Ramos (cell line): Measurements from ENCODE around the gene PROSER3.
"Not testable (repeated sequence)": the region's sequence is repeated elsewhere in the genome, so short reads cannot be mapped to it uniquely, and the experiment has no call there.

Experiments used
- in situ Hi-C: fragments of 300-500 bp; cut with MboI; formaldehyde crosslinking; loops from one replicate; pipeline ENCODE4 v1.14.3; 2022; ENCODE audit warnings: low sequenced_read_pairs; ENCODE audit not compliant: unreplicated experiment

Gene PROSER3

DNA sequence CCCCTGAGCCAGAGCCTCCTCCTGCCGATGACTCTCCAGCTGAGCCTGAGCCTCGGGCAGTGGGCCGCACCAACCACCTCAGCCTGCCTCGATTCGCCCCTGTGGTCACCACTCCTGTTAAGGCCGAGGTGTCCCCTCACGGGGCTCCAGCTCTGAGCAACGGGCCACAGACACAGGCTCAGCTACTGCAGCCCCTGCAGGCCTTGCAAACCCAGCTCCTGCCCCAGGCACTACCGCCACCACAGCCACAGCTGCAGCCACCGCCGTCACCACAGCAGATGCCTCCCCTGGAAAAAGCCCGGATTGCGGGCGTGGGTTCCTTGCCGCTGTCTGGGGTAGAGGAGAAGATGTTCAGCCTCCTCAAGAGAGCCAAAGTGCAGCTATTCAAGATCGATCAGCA is 36.6 kb upstream of the PROSER3 start:
- in situ Hi-C loops = no loop called here

DNA sequence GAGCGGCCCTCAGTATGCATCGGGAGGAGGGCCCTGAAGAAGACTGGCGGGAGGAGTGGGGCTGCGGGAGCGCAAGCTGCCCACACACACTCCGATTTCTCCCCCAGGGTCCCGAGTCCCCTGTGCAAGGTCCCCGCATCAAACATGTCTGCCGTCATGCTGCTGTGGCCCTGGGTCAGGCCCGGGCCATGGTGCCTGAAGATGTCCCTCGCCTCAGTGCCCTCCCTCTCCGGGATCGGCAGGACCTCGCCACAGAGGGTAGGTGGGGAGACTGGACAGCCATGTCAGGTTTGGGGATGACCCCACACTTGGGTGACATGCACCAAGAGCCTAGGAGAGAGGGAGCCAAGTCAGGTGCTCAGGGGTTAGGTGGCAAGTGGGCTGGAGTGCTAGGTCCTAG is 35.5 kb upstream of the PROSER3 start:
- in situ Hi-C loops = no loop called here

DNA sequence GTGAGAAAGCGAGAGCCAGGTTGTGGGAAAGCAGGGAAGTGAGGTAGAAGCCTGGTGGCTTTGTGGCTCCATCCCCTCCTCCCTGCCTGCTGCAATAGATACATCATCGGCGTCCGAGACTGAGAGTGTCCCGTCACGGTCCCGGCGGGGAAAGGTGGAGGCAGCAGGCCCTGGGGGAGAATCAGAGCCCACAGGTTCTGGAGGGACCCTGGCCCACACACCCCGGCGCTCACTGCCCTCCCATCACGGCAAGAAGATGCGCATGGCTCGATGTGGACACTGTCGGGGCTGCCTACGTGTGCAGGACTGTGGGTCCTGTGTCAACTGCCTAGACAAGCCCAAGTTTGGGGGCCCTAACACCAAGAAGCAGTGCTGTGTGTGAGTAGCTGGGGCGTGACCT is 35.1 kb upstream of the PROSER3 start:
- in situ Hi-C loops = no loop called here

DNA sequence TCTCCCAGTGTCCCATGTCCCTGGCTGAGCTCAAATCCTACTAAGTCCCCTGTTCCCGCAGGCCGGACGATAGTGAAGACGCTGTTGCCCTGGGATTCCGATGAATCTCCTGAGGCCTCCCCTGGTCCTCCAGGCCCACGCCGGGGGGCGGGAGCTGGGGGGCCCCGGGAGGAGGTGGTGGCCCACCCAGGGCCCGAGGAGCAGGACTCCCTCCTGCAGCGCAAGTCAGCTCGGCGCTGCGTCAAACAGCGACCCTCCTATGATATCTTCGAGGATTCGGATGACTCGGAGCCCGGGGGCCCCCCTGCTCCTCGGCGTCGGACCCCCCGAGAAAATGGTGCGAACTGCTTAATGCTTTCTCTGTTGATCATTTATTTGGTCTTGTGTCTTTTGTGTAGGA is 34.3 kb upstream of the PROSER3 start:
- in situ Hi-C loops = no loop called here

DNA sequence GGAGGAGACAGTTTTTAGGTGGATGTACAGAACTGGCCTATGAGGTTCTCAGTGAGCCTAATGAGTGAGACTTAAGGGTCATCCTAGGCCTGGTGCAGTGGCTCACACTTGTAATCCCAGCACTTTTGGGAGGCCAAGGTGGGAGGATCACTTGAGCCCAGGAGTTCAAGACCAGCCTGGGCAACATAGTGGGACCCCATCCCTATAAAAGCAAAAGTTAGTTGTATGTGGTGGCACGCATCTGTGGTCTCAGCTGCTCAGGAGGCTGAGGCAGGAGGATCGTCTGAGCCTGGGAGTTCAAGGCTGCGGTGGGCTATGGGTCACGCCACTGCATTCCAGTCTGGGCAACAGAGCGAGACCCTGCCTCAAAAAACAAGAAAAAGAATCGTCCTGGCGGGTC is 33.8 kb upstream of the PROSER3 start:
- in situ Hi-C loops = not testable (repeated sequence)

DNA sequence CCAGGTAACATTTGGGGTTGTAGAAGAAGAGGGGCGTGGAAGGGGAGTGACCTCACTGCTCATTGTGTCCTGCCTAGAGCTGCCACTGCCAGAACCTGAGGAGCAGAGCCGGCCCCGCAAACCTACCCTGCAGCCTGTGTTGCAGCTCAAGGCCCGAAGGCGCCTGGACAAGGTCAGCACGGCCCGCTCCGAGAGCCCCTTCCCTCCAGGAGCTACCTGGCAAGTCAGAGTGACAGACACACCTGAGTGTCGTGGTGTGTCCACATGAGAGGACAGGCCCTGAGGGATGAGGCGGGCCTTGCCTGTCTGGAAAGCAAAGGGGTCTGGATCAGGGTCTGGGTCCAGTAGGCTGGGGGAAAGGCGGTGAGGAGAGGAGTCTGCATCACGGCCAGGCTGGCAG is 33.4 kb upstream of the PROSER3 start:
- in situ Hi-C loops = no loop called here

DNA sequence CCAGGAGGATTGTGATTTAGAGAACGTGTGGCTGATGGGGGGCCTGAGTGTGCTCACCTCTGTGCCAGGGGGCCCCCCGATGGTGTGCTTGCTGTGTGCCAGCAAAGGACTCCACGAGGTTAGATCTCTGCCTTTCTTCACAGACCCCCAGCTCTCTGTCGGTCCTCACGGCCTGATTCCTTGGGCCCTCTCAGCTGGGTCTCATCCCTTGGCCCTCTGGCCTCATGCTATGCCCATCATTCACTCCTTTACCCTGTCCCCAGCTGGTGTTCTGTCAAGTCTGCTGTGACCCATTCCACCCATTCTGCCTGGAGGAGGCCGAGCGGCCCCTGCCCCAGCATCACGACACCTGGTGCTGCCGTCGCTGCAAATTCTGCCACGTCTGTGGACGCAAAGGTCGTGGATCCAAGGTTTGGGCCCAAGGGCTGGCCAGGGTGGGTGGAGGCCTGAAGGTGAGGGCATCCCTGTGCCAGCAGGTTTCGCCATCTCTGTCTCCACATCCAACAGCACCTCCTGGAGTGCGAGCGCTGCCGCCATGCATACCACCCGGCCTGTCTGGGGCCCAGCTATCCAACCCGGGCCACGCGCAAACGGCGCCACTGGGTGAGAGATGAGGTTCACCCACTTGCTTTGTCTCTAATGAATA is 32.6 kb upstream of the PROSER3 start:
- in situ Hi-C loops = no loop called here

DNA sequence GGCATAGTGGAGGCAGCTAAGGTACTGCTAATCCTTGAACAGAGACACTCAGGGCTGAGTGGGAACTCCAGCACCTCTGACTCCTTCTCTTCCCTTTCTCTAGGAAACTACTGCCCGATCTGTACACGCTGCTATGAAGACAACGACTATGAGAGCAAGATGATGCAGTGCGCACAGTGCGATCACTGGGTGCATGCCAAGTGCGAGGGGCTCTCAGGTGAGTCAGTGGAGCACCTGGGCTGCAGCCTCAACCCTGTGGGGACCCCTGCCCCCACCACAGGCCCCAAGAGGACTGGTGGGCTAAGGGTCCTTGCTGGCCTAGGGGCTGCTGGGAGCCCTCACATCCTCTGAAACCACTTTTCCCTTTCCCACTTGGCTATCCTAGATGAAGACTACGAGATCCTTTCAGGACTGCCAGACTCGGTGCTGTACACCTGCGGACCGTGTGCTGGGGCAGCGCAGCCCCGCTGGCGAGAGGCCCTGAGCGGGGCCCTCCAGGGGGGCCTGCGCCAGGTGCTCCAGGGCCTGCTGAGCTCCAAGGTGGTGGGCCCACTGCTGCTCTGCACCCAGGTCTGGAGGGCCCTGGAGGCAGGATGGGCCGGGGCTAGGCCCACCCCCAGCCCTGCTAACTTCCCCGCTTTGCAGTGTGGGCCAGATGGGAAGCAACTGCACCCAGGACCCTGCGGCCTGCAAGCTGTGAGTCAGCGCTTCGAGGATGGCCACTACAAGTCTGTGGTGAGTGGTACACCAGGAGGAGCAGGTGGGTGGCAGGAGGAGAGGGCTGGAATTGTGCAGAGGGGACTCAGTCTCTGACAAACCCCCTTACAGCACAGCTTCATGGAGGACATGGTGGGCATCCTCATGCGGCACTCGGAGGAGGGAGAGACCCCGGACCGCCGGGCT is 30.7 kb upstream of the PROSER3 start:
- in situ Hi-C loops = no loop called here

DNA sequence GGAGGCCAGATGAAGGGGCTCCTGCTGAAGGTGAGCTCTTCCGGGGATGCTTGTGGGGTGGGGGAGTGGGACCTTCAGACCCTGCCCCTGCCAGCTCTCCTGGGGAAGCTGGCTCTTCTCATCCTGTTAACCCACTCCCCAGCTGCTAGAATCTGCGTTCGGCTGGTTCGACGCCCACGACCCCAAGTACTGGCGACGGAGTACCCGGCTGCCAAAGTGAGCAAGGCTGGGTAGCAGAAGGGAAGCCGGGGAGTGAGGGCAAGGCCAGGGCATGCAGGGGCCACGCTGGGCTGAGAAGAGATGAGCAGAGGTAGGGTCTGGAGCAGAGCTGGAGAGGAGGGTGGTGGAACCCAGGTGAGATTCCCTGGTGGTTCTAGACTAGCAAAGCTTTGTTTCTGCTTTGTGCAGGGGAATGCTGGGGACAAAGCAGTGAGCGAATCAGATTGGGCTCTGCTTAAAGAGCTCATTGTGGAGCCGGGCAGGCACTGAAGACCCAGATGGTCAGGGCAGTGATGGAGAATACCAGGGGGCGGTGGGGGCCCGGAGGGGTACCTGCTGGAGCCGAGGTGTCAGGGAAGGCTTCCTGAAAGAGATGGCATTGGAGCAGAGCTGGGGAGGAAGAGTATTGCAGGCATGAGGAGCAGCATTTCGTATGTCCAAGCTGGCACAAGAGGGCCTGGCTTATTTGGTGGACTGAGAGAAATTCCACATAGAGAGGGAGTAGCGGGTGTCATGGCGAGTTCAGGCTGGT is 29.8 kb upstream of the PROSER3 start:
- in situ Hi-C loops = no loop called here

DNA sequence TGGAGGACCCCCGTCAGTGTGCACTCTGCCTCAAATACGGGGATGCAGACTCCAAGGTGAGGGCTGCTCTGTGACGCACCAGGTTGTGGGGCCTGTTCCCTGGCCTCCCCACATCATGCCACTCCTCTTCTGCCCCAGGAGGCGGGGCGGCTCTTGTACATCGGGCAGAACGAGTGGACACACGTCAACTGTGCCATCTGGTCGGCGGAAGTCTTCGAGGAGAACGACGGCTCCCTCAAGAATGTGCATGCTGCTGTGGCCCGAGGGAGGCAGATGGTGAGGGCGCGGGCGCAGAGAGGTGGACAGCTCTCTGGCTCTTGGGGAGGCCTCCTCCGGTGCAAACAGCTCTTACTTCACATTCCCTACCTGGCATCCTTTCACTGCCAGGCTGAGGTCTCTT is 29.0 kb upstream of the PROSER3 start:
- in situ Hi-C loops = no loop called here

DNA sequence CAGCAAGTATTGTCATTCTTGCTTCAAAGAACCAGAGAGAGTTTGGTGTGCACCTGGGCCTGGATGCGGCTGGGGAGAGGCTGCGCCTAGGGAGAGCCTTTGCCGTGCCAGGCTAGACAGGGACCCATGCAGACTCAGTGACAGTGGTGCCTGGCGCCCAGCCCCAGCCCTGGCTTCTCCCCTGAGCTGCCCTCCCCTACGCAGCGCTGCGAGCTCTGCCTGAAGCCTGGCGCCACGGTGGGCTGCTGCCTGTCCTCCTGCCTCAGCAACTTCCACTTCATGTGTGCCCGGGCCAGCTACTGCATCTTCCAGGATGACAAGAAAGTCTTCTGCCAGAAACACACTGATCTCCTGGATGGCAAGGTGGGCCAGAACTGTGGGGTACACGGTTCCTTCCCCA is 28.2 kb upstream of the PROSER3 start:
- in situ Hi-C loops = no loop called here

DNA sequence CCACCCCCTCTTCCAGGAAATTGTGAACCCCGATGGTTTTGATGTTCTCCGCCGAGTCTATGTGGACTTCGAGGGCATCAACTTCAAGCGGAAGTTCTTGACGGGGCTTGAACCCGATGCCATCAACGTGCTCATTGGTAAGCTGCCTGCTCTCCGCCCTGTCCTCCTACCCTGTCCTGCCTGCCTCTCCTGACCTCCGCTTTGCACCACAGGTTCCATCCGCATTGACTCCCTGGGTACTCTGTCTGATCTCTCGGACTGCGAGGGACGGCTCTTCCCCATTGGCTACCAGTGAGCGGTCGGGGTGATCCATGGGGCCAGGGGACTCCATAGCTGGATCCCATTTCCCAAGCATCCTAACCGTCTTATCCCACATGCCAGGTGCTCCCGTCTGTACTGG is 27.6 kb upstream of the PROSER3 start:
- in situ Hi-C loops = no loop called here

DNA sequence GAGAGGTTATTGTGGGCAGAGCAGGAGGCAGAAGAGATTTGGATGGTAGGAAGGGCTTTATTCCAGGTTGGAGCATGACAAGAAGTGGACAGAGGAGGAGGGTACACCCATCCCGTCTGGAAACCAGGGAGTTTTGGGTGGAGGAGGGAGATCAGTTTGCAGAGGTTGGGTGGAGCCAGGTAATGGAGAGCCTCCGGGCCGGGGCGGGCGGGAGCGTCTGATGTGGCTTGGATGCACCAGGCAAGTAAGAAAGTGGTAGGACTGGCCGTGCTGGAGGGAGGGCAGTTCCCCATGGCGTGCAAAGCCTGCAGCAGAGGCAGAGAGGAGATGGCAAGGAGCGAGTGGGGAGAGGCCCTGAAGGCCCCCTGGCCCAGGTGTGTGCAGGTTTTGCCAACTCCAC is 26.6 kb upstream of the PROSER3 start:
- in situ Hi-C loops = no loop called here

DNA sequence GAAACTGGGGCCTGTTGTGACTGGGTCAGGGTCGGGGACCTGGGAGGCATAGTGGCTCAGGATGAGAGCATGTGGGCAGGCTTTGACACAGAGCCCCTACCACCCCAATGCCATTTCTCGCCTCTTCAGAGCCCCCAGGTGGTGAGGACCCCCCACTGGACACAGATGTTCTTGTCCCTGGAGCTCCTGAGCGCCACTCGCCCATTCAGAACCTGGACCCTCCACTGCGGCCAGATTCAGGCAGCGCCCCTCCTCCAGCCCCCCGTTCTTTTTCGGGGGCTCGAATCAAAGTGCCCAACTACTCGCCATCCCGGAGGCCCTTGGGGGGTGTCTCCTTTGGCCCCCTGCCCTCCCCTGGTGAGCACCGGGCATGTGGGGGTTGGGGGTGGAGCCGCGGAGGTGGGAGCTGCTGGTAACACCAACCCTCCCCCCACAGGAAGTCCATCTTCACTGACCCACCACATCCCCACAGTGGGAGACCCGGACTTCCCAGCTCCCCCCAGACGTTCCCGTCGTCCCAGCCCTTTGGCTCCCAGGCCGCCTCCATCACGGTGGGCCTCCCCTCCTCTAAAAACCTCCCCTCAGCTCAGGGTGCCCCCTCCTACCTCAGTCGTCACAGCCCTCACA is 26.1 kb upstream of the PROSER3 start:
- in situ Hi-C loops = no loop called here

DNA sequence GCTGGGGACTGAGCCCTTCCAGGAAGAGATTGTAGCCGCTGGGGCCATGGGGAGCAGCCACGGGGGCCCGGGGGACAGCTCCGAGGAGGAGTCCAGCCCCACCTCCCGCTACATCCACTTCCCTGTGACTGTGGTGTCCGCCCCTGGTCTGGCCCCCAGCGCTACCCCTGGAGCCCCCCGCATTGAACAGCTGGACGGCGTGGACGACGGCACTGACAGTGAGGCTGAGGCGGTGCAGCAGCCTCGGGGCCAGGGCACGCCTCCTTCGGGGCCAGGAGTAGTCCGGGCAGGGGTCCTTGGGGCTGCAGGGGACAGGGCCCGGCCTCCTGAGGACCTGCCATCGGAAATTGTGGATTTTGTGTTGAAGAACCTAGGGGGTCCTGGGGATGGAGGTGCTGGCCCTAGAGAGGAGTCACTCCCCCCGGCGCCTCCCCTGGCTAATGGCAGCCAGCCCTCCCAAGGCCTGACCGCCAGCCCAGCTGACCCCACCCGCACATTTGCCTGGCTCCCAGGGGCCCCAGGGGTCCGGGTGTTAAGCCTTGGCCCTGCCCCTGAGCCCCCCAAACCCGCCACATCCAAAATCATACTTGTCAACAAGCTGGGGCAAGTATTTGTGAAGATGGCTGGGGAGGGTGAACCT is 25.3 kb upstream of the PROSER3 start:
- in situ Hi-C loops = no loop called here

DNA sequence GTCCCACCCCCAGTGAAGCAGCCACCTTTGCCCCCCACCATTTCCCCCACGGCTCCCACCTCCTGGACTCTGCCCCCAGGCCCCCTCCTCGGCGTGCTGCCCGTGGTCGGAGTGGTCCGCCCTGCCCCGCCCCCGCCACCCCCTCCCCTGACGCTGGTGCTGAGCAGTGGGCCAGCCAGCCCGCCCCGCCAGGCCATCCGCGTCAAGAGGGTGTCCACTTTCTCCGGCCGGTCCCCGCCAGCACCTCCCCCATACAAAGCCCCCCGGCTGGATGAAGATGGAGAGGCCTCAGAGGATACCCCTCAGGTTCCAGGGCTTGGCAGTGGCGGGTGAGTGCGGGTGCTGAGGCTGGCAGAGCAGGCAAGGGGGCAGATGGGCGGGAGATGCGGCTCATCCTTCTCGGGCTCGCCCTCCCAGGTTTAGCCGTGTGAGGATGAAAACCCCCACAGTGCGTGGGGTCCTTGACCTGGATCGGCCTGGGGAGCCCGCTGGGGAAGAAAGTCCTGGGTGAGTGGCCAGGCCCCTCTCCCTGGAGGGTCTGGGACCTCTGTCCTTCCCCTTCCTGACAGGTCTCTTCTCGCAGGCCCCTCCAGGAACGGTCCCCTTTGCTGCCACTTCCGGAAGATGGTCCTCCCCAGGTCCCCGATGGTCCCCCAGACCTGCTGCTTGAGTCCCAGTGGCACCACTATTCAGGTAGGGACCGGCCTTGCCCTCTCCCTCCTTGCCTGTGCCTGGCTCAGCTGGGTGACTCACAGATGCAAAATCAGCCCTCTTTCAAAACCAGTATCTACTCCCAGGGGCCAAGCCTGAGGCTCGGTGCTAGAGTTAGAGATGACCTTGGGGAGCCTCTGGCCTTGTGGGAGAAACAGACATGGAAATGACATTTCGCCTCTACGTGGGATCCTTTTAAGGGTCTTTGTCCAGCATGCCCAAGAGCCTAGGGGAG is 24.5 kb upstream of the PROSER3 start:
- in situ Hi-C loops = no loop called here

DNA sequence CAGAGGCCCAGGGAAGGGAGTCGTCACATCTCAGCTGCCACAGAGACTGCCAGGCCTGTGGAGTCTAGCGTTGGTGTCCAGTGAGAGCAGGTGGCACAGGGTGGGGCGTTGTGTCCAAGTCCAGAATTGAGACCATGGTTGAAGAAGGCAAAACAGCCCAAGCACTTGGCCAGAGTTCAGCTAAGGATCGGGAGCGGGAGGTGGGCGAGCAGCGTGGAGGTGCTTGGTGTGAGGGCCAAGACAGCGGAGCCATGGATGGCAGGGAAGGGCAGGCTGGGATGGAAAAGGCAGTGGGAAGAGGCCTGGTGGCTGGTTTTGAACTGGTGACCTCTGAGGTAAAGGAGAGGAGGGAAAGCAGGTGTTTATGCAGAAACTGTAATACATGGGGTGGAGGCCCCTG is 23.7 kb upstream of the PROSER3 start:
- in situ Hi-C loops = no loop called here

DNA sequence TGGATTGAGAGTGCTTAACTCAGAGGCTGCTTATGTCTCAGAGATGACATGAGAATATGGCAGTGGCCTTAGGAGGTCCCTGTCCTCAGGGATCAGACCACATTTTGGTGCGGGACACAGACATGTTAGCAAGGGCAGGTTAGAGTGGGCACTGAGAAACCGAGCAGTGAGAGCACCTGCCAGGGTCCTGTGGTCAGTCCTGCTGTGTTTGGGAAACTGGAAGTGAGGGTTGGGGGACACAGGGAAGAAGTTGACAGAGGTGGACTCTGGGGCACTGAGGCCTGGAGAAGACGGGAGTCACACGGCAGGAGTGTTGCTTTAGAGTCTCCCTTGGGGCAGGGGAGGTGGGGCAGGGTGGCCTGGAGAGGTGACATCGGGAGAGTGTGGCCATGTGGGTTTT is 23.1 kb upstream of the PROSER3 start:
- in situ Hi-C loops = no loop called here
